ENCODE measurements around the gene WDFY4. TPM values are rescaled to one million over a fixed set of nuclear protein-coding genes. Genes with fewer than 3 reads are reported as not detected.

Gene WDFY4
- total and polyA plus RNA-seq, 2 of the 13 experiments (the other 11 are each of a cell fraction or from before 2014, with no cell fraction given), result not detected

DNA sequence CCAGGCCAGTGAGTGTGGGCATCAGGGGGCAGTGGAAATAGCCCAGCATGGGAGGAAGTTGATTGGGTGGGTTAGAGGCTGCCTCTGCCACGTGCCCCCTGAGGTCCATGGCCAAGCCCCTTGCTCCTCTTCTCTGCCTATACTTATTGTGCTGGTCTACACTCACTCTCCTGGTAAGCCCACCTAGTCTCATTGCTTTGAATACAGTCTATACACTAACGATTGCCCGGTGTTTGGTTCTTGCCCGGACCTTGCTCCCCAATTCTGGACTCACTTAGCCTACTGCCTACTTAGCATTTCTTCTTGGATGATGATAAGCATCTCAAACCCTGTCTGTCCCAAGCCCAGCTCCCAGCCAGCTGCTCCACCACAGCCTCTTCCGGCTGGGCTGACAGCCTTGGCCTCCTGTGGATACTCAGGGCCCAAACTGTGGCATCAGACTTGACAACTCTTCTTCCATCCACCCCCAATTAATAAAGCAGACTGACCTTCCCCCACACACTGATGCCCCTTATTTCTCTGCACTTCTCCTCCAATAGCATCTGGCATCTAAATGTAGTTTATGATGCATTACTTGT, 244.8 kb downstream of the WDFY4 start (continued):
- TF ChIP-seq RCOR2 (CRISPR knock-in tag; IDR thresholded peaks at IDR 0.05), result no peak
- TF ChIP-seq, protein P1, sequence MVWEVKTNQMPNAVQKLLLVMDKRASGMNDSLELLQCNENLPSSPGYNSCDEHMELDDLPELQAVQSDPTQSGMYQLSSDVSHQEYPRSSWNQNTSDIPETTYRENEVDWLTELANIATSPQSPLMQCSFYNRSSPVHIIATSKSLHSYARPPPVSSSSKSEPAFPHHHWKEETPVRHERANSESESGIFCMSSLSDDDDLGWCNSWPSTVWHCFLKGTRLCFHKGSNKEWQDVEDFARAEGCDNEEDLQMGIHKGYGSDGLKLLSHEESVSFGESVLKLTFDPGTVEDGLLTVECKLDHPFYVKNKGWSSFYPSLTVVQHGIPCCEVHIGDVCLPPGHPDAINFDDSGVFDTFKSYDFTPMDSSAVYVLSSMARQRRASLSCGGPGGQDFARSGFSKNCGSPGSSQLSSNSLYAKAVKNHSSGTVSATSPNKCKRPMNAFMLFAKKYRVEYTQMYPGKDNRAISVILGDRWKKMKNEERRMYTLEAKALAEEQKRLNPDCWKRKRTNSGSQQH (CRISPR knock-in tag; IDR thresholded peaks at IDR 0.05; ENCODE audit: low read depth), result no peak
- no peak for TF ChIP-seq NFE2L2 (IDR thresholded peaks at IDR 0.05; ENCODE audit: low read length)
- no peak for TF ChIP-seq EEA1 (CRISPR knock-in tag; IDR thresholded peaks at IDR 0.05; ENCODE audit: borderline replicate concordance)
- TF ChIP-seq, protein P2, sequence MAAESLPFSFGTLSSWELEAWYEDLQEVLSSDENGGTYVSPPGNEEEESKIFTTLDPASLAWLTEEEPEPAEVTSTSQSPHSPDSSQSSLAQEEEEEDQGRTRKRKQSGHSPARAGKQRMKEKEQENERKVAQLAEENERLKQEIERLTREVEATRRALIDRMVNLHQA (CRISPR knock-in tag; IDR thresholded peaks at IDR 0.05), result no peak
- TF ChIP-seq NFYC (CRISPR knock-in tag; IDR thresholded peaks at IDR 0.05), result no peak

DNA sequence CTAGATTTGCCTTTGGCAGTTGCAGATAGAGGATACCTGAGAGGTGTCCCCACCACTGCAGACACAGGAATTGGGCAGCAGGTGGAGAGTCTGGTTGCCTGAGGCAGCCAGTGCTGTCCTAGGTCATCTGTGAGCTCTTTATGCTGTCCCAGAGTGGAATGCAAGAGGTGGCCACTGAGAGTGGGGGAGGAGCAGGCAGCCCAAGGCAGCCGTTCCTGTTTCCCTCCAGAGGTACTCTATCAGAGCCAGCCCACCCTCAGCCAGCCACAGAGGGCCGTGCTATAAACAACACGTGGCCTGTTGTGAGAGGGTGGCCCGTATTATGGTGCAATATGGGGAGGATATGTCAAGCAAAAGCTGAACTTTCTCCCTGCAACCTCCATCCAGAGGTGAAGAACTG, 246.5 kb downstream of the WDFY4 start:
- Histone ChIP-seq H3K27me3 (ENCODE audit: control insufficient read depth in 1 of 2, insufficient read depth in 2 of 2, low read length in 2 of 2) (peaks cover 0 to 15% of the 10 kb centered on the region in 2 experiments; a peak in 2 of 5 replicates), H3K4me2 (ENCODE audit: low read depth, low read length) (no peak overlapping the region), H3K4me1 (ENCODE audit: insufficient read depth, low read length) (no peaks in the 10 kb centered on the region), H3K36me3 (replicated peaks in 1 of 2; ENCODE audit: control insufficient read depth in 1 of 2, insufficient read depth in 2 of 2, low read length in 2 of 2) (no peaks in the 10 kb centered on the region), H4K20me1 (ENCODE audit: insufficient read depth, low read length) (no peaks in the 10 kb centered on the region), H3K27ac (ENCODE audit: extremely low read length, insufficient read depth, low read length) (no peak overlapping the region), H2AFZ (ENCODE audit: low read length) (no peak overlapping the region), H3K4me3 (replicated peaks in 1 of 3; ENCODE audit: insufficient read depth in 1 of 3, low read depth in 2 of 3, low read length in 3 of 3) (no peak overlapping the region), H3K79me2 (ENCODE audit: insufficient read depth, low read length) (no peaks in the 10 kb centered on the region), H3K9ac (ENCODE audit: insufficient read depth, low read depth, low read length) (no peak overlapping the region), H3K9me3 (ENCODE audit: low read length) (no peaks in the 10 kb centered on the region)
- BruUV-seq (replicated peaks), result no TSS peak
- intact Hi-C loops (cut with micrococcal nuclease; ENCODE audit: unreplicated experiment), result no loop called here
- WGBS (ENCODE audit: low lambda C conversion rate), result 0% methylated on average over 2 of the region's 4 CpGs
- POLR2A ChIA-PET, result no interaction called here
- CTCF ChIA-PET (ENCODE audit: low intra/inter-chr PET ratio, low total read pairs), result no interaction called here
- FAIRE-seq (no peak), DNase-seq (ENCODE audit: low spot score) (no peak), ATAC-seq (peak; percentile 56; the same call in 2 of the 3 replicates)
- in situ Hi-C loops (cut with HindIII; ENCODE audit: extremely low pct_ligation_motif_present, low pct_unique_long_range_greater_than_20kb), result no loop called here
- TF ChIP-seq ZNF549 (CRISPR knock-in tag; IDR thresholded peaks at IDR 0.05), result no peak

Data from HepG2 (cell line).